GM12892 (cell line): ENCODE results near the gene TRMT1.
A peak's percentile ranks its signal among the peaks of the same experiment; 100 is the strongest.

Experiments
- DNase-seq: peaks from one replicate; pipeline ENCODE4 v3.0.0; 2011; ENCODE audit not compliant: insufficient read length
- FAIRE-seq: peaks from 2 replicates; lab custom pipeline; 2011; peaks lifted over from hg19 to GRCh38; lab: Jason Lieb, UNC
- POLR2A ChIP-seq: IDR thresholded peaks from 2 replicates; pipeline ENCODE4 v1.6.1; 2011; ENCODE audit warnings: low read depth, low read length, control low read depth
- POLR2AphosphoS5 ChIP-seq: IDR thresholded peaks from 2 replicates; pipeline ENCODE4 v1.6.1; 2011; ENCODE audit warnings: low read depth, low read length, control low read depth
- TAF1 ChIP-seq: IDR thresholded peaks from 2 replicates; pipeline ENCODE4 v1.6.1; 2011; ENCODE audit warnings: low read depth, mild to moderate bottlenecking, control low read depth, low read length, borderline replicate concordance

TRMT1 gene

GRCh38 chr19:13097463-13098258 lies 18.9 kb downstream of the TRMT1 start:
- FAIRE-seq (no peak), DNase-seq (no peak)
- TF ChIP-seq TAF1 = no peak
- no peak for TF ChIP-seq POLR2AphosphoS5
- TF ChIP-seq POLR2A = no peak

GRCh38 chr19:13097033-13097462 lies 19.5 kb downstream of the TRMT1 start:
- no peak for TF ChIP-seq POLR2AphosphoS5
- TF ChIP-seq POLR2A = no peak
- FAIRE-seq (no peak), DNase-seq (no peak)

- DNase-seq (no peak), FAIRE-seq (peak; percentile 70)
- TF ChIP-seq TAF1 = no peak
- TF ChIP-seq POLR2A = no peak
- TF ChIP-seq POLR2AphosphoS5 = no peak
These were observed 20.3 kb downstream of the TRMT1 start for GRCh38 chr19:13095934-13096927.

GRCh38 chr19:13095393-13095784 lies 21.2 kb downstream of the TRMT1 start:
- no peak for TF ChIP-seq POLR2AphosphoS5
- no peak for TF ChIP-seq TAF1
- TF ChIP-seq POLR2A = no peak
- peak; percentile 78 for FAIRE-seq

GRCh38 chr19:13094771-13095392 lies 21.7 kb downstream of the TRMT1 start:
- peak; percentile 84 for FAIRE-seq
- no peak for DNase-seq
- TF ChIP-seq TAF1 (no peak), POLR2AphosphoS5 (no peak), POLR2A (no peak)

More at GRCh38 chr19:13095393-13095784, 21.2 kb downstream of the TRMT1 start:
- no peak for DNase-seq

- DNase-seq = no peak
- FAIRE-seq = no peak
- no peak for TF ChIP-seq POLR2A
- TF ChIP-seq POLR2AphosphoS5 = no peak
- TF ChIP-seq TAF1 = no peak
These were observed 22.4 kb downstream of the TRMT1 start for GRCh38 chr19:13094106-13094504.

GRCh38 chr19:13093407-13094105 lies 23.0 kb downstream of the TRMT1 start:
- FAIRE-seq = peak; percentile 98
- peak; percentile 95 for DNase-seq
- TF ChIP-seq TAF1 (no peak), POLR2AphosphoS5 (no peak)

- DNase-seq (no peak), FAIRE-seq (no peak)
- TF ChIP-seq TAF1 (no peak), POLR2AphosphoS5 (no peak), POLR2A (no peak)
These were observed 23.8 kb downstream of the TRMT1 start for GRCh38 chr19:13092606-13093235.

- FAIRE-seq (no peak), DNase-seq (no peak)
These were observed 24.4 kb downstream of the TRMT1 start for GRCh38 chr19:13092158-13092543.

More at GRCh38 chr19:13092158-13092543, 24.4 kb downstream of the TRMT1 start:
- TF ChIP-seq POLR2AphosphoS5 = no peak
- TF ChIP-seq POLR2A = no peak
- TF ChIP-seq TAF1 = no peak
